ENCODE results near the gene MAN2A1. TPM values are rescaled to one million over a fixed set of nuclear protein-coding genes. Genes with fewer than 3 reads are reported as not detected.

The MAN2A1 gene
- total RNA-seq, 1 experiment from 2014 or later = 35.4 TPM

DNA sequence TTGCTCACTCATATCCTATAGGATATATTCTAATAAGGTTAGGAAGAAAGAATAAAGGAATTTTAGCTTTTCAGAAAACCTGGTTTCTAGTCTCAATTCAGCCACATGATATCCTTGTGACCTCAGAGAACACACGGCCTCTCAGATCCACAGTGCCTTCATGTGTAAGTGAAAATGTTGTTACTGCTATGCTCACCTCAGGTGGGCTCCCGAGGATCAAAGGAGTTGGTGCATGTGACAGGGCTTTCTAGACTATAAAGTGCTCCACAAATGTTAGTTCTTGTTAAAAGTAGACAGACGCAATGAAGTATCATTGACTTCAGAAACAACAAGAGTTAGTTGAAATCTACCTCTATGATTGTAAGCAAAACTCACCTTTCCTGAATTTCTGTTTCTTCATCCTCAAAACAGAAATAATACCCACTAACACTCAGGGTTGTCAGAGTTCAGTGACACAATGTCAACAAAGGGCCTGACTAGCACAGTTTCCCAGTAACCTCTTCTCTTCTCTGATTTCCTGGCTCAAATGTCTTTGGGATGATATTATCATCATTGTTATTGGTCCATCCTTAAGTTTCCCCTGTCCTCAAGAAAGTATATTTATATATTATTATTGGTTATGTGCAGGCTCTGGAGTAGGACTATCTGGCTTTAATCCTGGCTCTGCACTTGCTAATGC, 36.0 kb upstream of the MAN2A1 start (continued):
- TF ChIP-seq, protein P1, sequence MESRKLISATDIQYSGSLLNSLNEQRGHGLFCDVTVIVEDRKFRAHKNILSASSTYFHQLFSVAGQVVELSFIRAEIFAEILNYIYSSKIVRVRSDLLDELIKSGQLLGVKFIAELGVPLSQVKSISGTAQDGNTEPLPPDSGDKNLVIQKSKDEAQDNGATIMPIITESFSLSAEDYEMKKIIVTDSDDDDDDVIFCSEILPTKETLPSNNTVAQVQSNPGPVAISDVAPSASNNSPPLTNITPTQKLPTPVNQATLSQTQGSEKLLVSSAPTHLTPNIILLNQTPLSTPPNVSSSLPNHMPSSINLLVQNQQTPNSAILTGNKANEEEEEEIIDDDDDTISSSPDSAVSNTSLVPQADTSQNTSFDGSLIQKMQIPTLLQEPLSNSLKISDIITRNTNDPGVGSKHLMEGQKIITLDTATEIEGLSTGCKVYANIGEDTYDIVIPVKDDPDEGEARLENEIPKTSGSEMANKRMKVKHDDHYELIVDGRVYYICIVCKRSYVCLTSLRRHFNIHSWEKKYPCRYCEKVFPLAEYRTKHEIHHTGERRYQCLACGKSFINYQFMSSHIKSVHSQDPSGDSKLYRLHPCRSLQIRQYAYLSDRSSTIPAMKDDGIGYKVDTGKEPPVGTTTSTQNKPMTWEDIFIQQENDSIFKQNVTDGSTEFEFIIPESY (IDR thresholded peaks at IDR 0.05; ENCODE audit: extremely low read depth, insufficient replicate concordance, low read length) = no peak
- no peak for TF ChIP-seq CEBPB (IDR thresholded peaks at IDR 0.05; ENCODE audit: low read depth)
- TF ChIP-seq, protein P2, sequence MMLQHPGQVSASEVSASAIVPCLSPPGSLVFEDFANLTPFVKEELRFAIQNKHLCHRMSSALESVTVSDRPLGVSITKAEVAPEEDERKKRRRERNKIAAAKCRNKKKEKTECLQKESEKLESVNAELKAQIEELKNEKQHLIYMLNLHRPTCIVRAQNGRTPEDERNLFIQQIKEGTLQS (IDR thresholded peaks at IDR 0.05) = no peak

DNA sequence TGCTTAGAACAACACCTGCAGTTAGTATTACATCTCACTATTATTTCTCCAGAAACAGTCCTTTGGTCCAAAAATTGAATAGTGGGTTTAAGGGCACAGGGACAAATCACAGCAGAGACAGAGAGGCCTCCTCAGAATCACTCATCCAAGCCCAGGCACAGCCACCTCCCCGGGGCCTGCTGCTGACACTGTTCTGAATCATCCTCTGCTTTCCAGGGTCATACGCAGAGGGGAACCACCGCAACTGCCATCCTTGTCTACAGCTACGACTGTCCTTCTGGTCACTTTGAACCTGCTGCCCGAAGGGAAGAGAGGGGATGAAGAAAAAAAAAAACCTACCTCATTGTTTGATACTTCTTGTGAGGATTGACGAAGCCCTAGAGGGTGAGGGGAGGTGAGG, 35.3 kb upstream of the MAN2A1 start:
- DNase-seq (ENCODE audit: low read depth, low spot score) = no peak
- no peak for TF ChIP-seq FOSL1 (IDR thresholded peaks at IDR 0.05; ENCODE audit: low read depth)
- TF ChIP-seq EGR1 (IDR thresholded peaks at IDR 0.05; ENCODE audit: low read depth) = no peak
- no peak for TF ChIP-seq EZH2 (IDR thresholded peaks at IDR 0.05)
- no peak for TF ChIP-seq TCF7L2 (IDR thresholded peaks at IDR 0.05; ENCODE audit: borderline replicate concordance, extremely low read depth, insufficient read depth, insufficient read length)
- no peak for TF ChIP-seq SP1 (IDR thresholded peaks at IDR 0.05; ENCODE audit: low read depth)
- no peak for TF ChIP-seq EZH2phosphoT487 (IDR thresholded peaks at IDR 0.05; ENCODE audit: borderline replicate concordance)
- TF ChIP-seq ELF1 (IDR thresholded peaks at IDR 0.05; ENCODE audit: borderline replicate concordance, low read depth) = no peak
- TF ChIP-seq, protein P3, sequence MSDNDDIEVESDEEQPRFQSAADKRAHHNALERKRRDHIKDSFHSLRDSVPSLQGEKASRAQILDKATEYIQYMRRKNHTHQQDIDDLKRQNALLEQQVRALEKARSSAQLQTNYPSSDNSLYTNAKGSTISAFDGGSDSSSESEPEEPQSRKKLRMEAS (IDR thresholded peaks at IDR 0.05) = no peak
- TF ChIP-seq SIN3A (IDR thresholded peaks at IDR 0.05; ENCODE audit: low read depth) = no peak
- no peak for TF ChIP-seq RAD21 (IDR thresholded peaks at IDR 0.05; ENCODE audit: low read depth)
- TF ChIP-seq ZFX (IDR thresholded peaks at IDR 0.05) = no peak
- TF ChIP-seq, protein P4, sequence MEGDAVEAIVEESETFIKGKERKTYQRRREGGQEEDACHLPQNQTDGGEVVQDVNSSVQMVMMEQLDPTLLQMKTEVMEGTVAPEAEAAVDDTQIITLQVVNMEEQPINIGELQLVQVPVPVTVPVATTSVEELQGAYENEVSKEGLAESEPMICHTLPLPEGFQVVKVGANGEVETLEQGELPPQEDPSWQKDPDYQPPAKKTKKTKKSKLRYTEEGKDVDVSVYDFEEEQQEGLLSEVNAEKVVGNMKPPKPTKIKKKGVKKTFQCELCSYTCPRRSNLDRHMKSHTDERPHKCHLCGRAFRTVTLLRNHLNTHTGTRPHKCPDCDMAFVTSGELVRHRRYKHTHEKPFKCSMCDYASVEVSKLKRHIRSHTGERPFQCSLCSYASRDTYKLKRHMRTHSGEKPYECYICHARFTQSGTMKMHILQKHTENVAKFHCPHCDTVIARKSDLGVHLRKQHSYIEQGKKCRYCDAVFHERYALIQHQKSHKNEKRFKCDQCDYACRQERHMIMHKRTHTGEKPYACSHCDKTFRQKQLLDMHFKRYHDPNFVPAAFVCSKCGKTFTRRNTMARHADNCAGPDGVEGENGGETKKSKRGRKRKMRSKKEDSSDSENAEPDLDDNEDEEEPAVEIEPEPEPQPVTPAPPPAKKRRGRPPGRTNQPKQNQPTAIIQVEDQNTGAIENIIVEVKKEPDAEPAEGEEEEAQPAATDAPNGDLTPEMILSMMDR (IDR thresholded peaks at IDR 0.05 in 2 of 3, conservative IDR thresholded peaks at IDR 0.05 in 1 of 3; ENCODE audit: borderline replicate concordance in 1 of 3, insufficient read depth in 1 of 3, low read depth in 2 of 3, low read length in 2 of 3) = no peak
- TF ChIP-seq, protein P5, sequence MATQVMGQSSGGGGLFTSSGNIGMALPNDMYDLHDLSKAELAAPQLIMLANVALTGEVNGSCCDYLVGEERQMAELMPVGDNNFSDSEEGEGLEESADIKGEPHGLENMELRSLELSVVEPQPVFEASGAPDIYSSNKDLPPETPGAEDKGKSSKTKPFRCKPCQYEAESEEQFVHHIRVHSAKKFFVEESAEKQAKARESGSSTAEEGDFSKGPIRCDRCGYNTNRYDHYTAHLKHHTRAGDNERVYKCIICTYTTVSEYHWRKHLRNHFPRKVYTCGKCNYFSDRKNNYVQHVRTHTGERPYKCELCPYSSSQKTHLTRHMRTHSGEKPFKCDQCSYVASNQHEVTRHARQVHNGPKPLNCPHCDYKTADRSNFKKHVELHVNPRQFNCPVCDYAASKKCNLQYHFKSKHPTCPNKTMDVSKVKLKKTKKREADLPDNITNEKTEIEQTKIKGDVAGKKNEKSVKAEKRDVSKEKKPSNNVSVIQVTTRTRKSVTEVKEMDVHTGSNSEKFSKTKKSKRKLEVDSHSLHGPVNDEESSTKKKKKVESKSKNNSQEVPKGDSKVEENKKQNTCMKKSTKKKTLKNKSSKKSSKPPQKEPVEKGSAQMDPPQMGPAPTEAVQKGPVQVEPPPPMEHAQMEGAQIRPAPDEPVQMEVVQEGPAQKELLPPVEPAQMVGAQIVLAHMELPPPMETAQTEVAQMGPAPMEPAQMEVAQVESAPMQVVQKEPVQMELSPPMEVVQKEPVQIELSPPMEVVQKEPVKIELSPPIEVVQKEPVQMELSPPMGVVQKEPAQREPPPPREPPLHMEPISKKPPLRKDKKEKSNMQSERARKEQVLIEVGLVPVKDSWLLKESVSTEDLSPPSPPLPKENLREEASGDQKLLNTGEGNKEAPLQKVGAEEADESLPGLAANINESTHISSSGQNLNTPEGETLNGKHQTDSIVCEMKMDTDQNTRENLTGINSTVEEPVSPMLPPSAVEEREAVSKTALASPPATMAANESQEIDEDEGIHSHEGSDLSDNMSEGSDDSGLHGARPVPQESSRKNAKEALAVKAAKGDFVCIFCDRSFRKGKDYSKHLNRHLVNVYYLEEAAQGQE (IDR thresholded peaks at IDR 0.05; ENCODE audit: low read depth) = no peak
- TF ChIP-seq YY1 (IDR thresholded peaks at IDR 0.05; ENCODE audit: extremely low read depth, insufficient replicate concordance, low read depth, low read length) = no peak
- no peak for TF ChIP-seq SRF (IDR thresholded peaks at IDR 0.05; ENCODE audit: low read depth)
- no peaks in the 10 kb centered on the region for H3K79me2 ChIP-seq (ENCODE audit: insufficient read depth, low read length)
- ChIA-PET POLR2A (no interaction called here), CTCF (no interaction called here), RAD21 (ENCODE audit: low non-redundant PET in 1 of 2, low total read pairs in 2 of 2, uncharacterized antibody in 2 of 2, unreplicated experiment in 2 of 2) (no interaction called here)
- ATAC-seq = no peak
- no TSS peak for BruUV-seq (replicated peaks)
- H3K4me3 ChIP-seq (replicated peaks in 1 of 2; ENCODE audit: low read depth in 1 of 2, low read length in 2 of 2) = no peak overlapping the region
- H3K4me2 ChIP-seq (ENCODE audit: low read length) = no peak overlapping the region
- H3K27me3 ChIP-seq (ENCODE audit: insufficient read depth, low read length) = no peaks in the 10 kb centered on the region
- H3K27ac ChIP-seq (ENCODE audit: low read depth, low read length) = no peak overlapping the region
- no peaks in the 10 kb centered on the region for H3K9me3 ChIP-seq (ENCODE audit: control insufficient read depth in 1 of 2, insufficient read depth in 1 of 2, low read depth in 1 of 2, low read length in 2 of 2)
- H4K20me1 ChIP-seq (ENCODE audit: insufficient read depth) = no peaks in the 10 kb centered on the region
- no peak overlapping the region for H2AFZ ChIP-seq (ENCODE audit: low read depth, low read length, poor library complexity, severe bottlenecking)
- H3K4me1 ChIP-seq (ENCODE audit: control insufficient read depth in 1 of 2, insufficient read depth in 2 of 2, low read length in 2 of 2) = no peaks in the 10 kb centered on the region
- intact Hi-C loops (cut with micrococcal nuclease) = no loop called here
- H3K9me2 ChIP-seq (ENCODE audit: insufficient read depth) = no peaks in the 10 kb centered on the region
- no peak overlapping the region for H3K9ac ChIP-seq (ENCODE audit: low read length)
- no peaks in the 10 kb centered on the region for H3K36me3 ChIP-seq (ENCODE audit: control insufficient read depth in 1 of 2, insufficient read depth in 2 of 2, low read length in 2 of 2)

Data from HCT116 (cell line).